ENCODE measurements around the gene ANXA2R. TPM values are rescaled to one million over a fixed set of nuclear protein-coding genes. Genes with fewer than 3 reads are reported as not detected.
A peak's percentile ranks its signal among the peaks of the same experiment; 100 is the strongest.

The ANXA2R gene
- total RNA-seq, 1 experiment from 2014 or later: 0.72 TPM

- Mint-ChIP-seq H3K36me3 (no peaks in the 10 kb centered on the region), H3K9me3 (no peaks in the 10 kb centered on the region), H3K27me3 (ENCODE audit: low read depth) (peaks cover 99% of the 10 kb centered on the region), H3K4me3 (peak overlapping the region; percentile 27; the same call in 1 of the 2 replicates), H3K4me1 (peaks cover 58% of the 10 kb centered on the region), H3K27ac (no peak overlapping the region)
- no peak for DNase-seq (ENCODE audit: low spot score)
- ChIA-PET POLR2A (no interaction called here), CTCF (interaction anchor here (1.1 to 3.1 kb wide), 3 partner anchors 17 to 128 kb away, joined by 4 to 11 read pairs (median 5); no protein-coding TSS in a partner anchor)
- ATAC-seq: no peak
- TF ChIP-seq NFE2L1 (CRISPR knock-in tag; IDR thresholded peaks at IDR 0.05) (no peak), ZBTB21 (CRISPR knock-in tag; IDR thresholded peaks at IDR 0.05; ENCODE audit: borderline replicate concordance) (no peak), ATF1 (CRISPR knock-in tag; IDR thresholded peaks at IDR 0.05) (no peak), USF1 (CRISPR knock-in tag; IDR thresholded peaks at IDR 0.05) (no peak), OVOL2 (CRISPR knock-in tag; IDR thresholded peaks at IDR 0.05; ENCODE audit: borderline replicate concordance) (no peak), FOXP1 (CRISPR knock-in tag; IDR thresholded peaks at IDR 0.05; ENCODE audit: borderline replicate concordance) (no peak), NFYB (CRISPR knock-in tag; conservative IDR thresholded peaks at IDR 0.05; ENCODE audit: low read depth) (no peak), RORB (CRISPR knock-in tag; IDR thresholded peaks at IDR 0.05) (no peak), ZNF219 (CRISPR knock-in tag; IDR thresholded peaks at IDR 0.05; ENCODE audit: borderline replicate concordance) (no peak), FOXJ3 (CRISPR knock-in tag; IDR thresholded peaks at IDR 0.05; ENCODE audit: borderline replicate concordance) (no peak), ARID4B (CRISPR knock-in tag; IDR thresholded peaks at IDR 0.05; ENCODE audit: borderline replicate concordance) (no peak)
Observed at GRCh38 chr5:43036856-43037635, 3.1 kb downstream of the ANXA2R start.

GRCh38 chr5:43036409-43036808, 3.7 kb downstream of the ANXA2R start:
- no peak for ATAC-seq
- Mint-ChIP-seq H3K4me1 (peaks cover 56% of the 10 kb centered on the region), H3K9me3 (no peaks in the 10 kb centered on the region), H3K27ac (no peak overlapping the region), H3K36me3 (no peaks in the 10 kb centered on the region), H3K27me3 (ENCODE audit: low read depth) (peaks cover 92% of the 10 kb centered on the region), H3K4me3 (no peak overlapping the region)
- POLR2A ChIA-PET: no interaction called here
- DNase-seq (ENCODE audit: low spot score): no peak
- CTCF ChIA-PET: interaction anchor here (1.1 to 3.1 kb wide), 2 partner anchors 16 to 128 kb away, joined by 4 to 11 read pairs; no protein-coding TSS in a partner anchor
- TF ChIP-seq ATF1 (CRISPR knock-in tag; IDR thresholded peaks at IDR 0.05): no peak
- TF ChIP-seq FOXP1 (CRISPR knock-in tag; IDR thresholded peaks at IDR 0.05; ENCODE audit: borderline replicate concordance): no peak
- no peak for TF ChIP-seq ELF4 (CRISPR knock-in tag; IDR thresholded peaks at IDR 0.05; ENCODE audit: low read depth)
- no peak for TF ChIP-seq E2F5 (CRISPR knock-in tag; IDR thresholded peaks at IDR 0.05)
- TF ChIP-seq HMGA2 (CRISPR knock-in tag; IDR thresholded peaks at IDR 0.05): no peak
- TF ChIP-seq TCF7 (CRISPR knock-in tag; IDR thresholded peaks at IDR 0.05; ENCODE audit: low read depth): no peak
- TF ChIP-seq NFATC4 (CRISPR knock-in tag; IDR thresholded peaks at IDR 0.05): no peak
- no peak for TF ChIP-seq PRRX2 (CRISPR knock-in tag; IDR thresholded peaks at IDR 0.05)
- no peak for TF ChIP-seq ETV6 (CRISPR knock-in tag; IDR thresholded peaks at IDR 0.05)
- no peak for TF ChIP-seq NFYB (CRISPR knock-in tag; conservative IDR thresholded peaks at IDR 0.05; ENCODE audit: low read depth)
- TF ChIP-seq ZBTB43 (CRISPR knock-in tag; IDR thresholded peaks at IDR 0.05): no peak
- TF ChIP-seq ZSCAN18 (CRISPR knock-in tag; IDR thresholded peaks at IDR 0.05): no peak
- TF ChIP-seq ZNF219 (CRISPR knock-in tag; IDR thresholded peaks at IDR 0.05; ENCODE audit: borderline replicate concordance): no peak
- TF ChIP-seq SMAD3 (CRISPR knock-in tag; IDR thresholded peaks at IDR 0.05; ENCODE audit: borderline replicate concordance): no peak
- TF ChIP-seq USF2 (CRISPR knock-in tag; IDR thresholded peaks at IDR 0.05): no peak
- no peak for TF ChIP-seq ATF3 (CRISPR knock-in tag; conservative IDR thresholded peaks at IDR 0.05)
- no peak for TF ChIP-seq ZNF263 (CRISPR knock-in tag; IDR thresholded peaks at IDR 0.05; ENCODE audit: low read depth)
